22Rv1 (cell line): ENCODE data around the gene CMPK2.

Source experiments
- ZFX ChIP-seq: fragments of 450-650 bp; IDR thresholded peaks from 2 replicates; pipeline ENCODE4 v1.6.1; 2017; ENCODE audit warnings: antibody characterized with exemption, borderline replicate concordance
- TF ChIP-seq, protein P1 (sequence below): fragments of 450-650 bp; IDR thresholded peaks from 2 replicates; pipeline ENCODE4 v1.5.1; 2017; ENCODE audit warnings: mild to moderate bottlenecking

DNA sequence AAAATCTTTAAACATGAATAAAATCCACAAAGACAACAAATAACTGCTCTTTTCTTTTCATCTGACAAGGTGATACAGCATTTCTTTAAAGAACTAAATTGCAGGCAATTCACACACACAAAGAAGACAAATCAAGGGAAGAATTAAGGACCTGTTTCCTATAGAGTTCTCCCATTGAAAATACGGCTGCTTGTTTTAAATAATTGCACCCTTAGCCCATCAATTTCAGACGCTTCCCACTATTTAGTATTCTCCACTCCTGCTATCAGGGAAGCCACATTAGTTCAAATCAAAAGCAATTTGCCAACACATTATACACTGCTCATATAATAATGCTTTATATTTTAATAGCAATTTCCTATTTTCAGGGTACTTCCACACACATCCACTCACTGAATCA lies 11.3 kb downstream of the CMPK2 start:
- TF ChIP-seq, protein P1, sequence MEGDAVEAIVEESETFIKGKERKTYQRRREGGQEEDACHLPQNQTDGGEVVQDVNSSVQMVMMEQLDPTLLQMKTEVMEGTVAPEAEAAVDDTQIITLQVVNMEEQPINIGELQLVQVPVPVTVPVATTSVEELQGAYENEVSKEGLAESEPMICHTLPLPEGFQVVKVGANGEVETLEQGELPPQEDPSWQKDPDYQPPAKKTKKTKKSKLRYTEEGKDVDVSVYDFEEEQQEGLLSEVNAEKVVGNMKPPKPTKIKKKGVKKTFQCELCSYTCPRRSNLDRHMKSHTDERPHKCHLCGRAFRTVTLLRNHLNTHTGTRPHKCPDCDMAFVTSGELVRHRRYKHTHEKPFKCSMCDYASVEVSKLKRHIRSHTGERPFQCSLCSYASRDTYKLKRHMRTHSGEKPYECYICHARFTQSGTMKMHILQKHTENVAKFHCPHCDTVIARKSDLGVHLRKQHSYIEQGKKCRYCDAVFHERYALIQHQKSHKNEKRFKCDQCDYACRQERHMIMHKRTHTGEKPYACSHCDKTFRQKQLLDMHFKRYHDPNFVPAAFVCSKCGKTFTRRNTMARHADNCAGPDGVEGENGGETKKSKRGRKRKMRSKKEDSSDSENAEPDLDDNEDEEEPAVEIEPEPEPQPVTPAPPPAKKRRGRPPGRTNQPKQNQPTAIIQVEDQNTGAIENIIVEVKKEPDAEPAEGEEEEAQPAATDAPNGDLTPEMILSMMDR: no peak
- TF ChIP-seq ZFX: no peak
